T-cell (primary cell): Measurements from ENCODE around the gene PKIG. TPM values are rescaled to one million over a fixed set of nuclear protein-coding genes. Genes with fewer than 3 reads are reported as not detected.
"Not testable (repeated sequence)": the region's sequence is repeated elsewhere in the genome, so short reads cannot be mapped to it uniquely, and the experiment has no call there.

ENCODE experiments used
- ATAC-seq, 4 experiments: fragments of 200-7000 bp in 3 of 4; fragments of 150-1000 bp in 1 of 4; cut with Tn5 transposase; replicated peaks in 1 of 4; 1 replicate in 3 of 4; 2 replicates in 1 of 4; pipeline ENCODE4 v1.10.0; 2021; ENCODE audit warnings: moderate library complexity in 3 of 4, mild to moderate bottlenecking in 2 of 4, moderate number of reproducible peaks in 1 of 4
- CTCF ChIA-PET, 2 donors: fragments of 300-600 bp; sonication (Branson Sonifier 250); formaldehyde crosslinking; loops; one replicate each; lab custom pipeline; 2022; ENCODE audit warnings: antibody characterized with exemption in 2 of 2; lab: Charles Lee
- POLR2A ChIA-PET, 2 donors: fragments of 300-600 bp; sonication (Branson Sonifier 250); formaldehyde crosslinking; loops; one replicate each; lab custom pipeline; 2022; ENCODE audit warnings: antibody characterized with exemption in 2 of 2; lab: Charles Lee
- DNase-seq, 35 experiments: peaks; one replicate each; pipeline versions ENCODE4 v3.0.0 to v3.0.0-alpha.2; 2013 to 2023
- H3K27ac ChIP-seq: one replicate; pipeline ENCODE4 v1.5.1; 2013; ENCODE audit warnings: low read length
- H3K27me3 ChIP-seq, 2 experiments: replicated peaks in 1 of 2; 1 replicate in 1 of 2; 2 replicates in 1 of 2; pipeline versions ENCODE4 v1.6.1 to v1.7.0; 2013; ENCODE audit warnings: low read length in 1 of 2, mixed read lengths in 1 of 2; ENCODE audit not compliant: control insufficient read depth in 2 of 2, insufficient read depth in 2 of 2; ENCODE audit errors: extremely low read depth in 1 of 2
- H3K36me3 ChIP-seq, 2 donors: 1 replicate in 1 of 2; 2 replicates in 1 of 2; pipeline versions ENCODE4 v1.6.1 to v1.7.0; 2013; ENCODE audit warnings: low read length in 1 of 2; ENCODE audit not compliant: control insufficient read depth in 2 of 2, insufficient read depth in 1 of 2; ENCODE audit errors: extremely low read depth in 1 of 2
- H3K4me1 ChIP-seq, 2 experiments: 1 replicate in 1 of 2; 2 replicates in 1 of 2; pipeline versions ENCODE4 v1.6.1 to v1.7.0; 2013; ENCODE audit warnings: low read length in 2 of 2, mixed read lengths in 1 of 2; ENCODE audit not compliant: insufficient read depth in 2 of 2, control insufficient read depth in 1 of 2; ENCODE audit errors: extremely low read depth in 1 of 2
- H3K4me3 ChIP-seq, 2 donors: 1 replicate in 1 of 2; 2 replicates in 1 of 2; pipeline versions ENCODE4 v1.5.1 to v1.7.0; 2013; ENCODE audit warnings: mild to moderate bottlenecking in 2 of 2, low read length in 1 of 2, moderate library complexity in 1 of 2; ENCODE audit not compliant: control insufficient read depth in 1 of 2; ENCODE audit errors: extremely low read depth in 1 of 2
- H3K9me3 ChIP-seq: 2 replicates; pipeline ENCODE4 v1.7.0; 2013
- H3K27ac Mint-ChIP-seq, 2 donors: one replicate each; pipeline ENCODE4 v1.8.0; 2020 to 2021; ENCODE audit warnings: mild to moderate bottlenecking in 2 of 2, mixed read lengths in 2 of 2
- H3K27me3 Mint-ChIP-seq, 2 donors: one replicate each; pipeline ENCODE4 v1.8.0; 2021 to 2022; ENCODE audit warnings: mixed read lengths in 2 of 2
- H3K36me3 Mint-ChIP-seq: one replicate; pipeline ENCODE4 v1.8.0; 2021; ENCODE audit warnings: mixed read lengths
- H3K4me1 Mint-ChIP-seq, 3 donors: one replicate each; pipeline ENCODE4 v1.8.0; 2020 to 2022; ENCODE audit warnings: mixed read lengths in 3 of 3, mild to moderate bottlenecking in 1 of 3
- H3K4me3 Mint-ChIP-seq, 3 donors: one replicate each; pipeline ENCODE4 v1.8.0; 2020 to 2022; ENCODE audit warnings: mild to moderate bottlenecking in 3 of 3, mixed read lengths in 3 of 3, moderate library complexity in 3 of 3
- H3K9me3 Mint-ChIP-seq, 3 donors: one replicate each; pipeline ENCODE4 v1.8.0; 2020 to 2022; ENCODE audit warnings: mixed read lengths in 3 of 3
- WGBS: methylation state at CpG from one replicate; pipeline ENCODE4 v1.1.5; 2013; ENCODE audit warnings: missing lambda C conversion rate; ENCODE audit not compliant: insufficient coverage; 5-methylcytosine and 5-hydroxymethylcytosine counted together
- total RNA-seq, 35 experiments: library from RNA in 6 of 35; stranded (reverse) in 6 of 35; fragments of 120-200 nt in 1 of 35; gene quantifications; one replicate each; pipeline versions ENCODE4 v1.2.1 to v1.2.4 and lab custom pipeline; 2013 to 2026

Gene PKIG
- total RNA-seq, 5 donors from 2014 or later (not counting 1 experiment from before 2014, with no cell fraction given): 2.1 to 7.7 (median 4.7) TPM

GRCh38 chr20:44588321-44588720, 5.9 kb downstream of the PKIG start:
- H3K27me3 Mint-ChIP-seq, H3K4me1 ChIP-seq, H3K9me3 ChIP-seq, H3K4me3 ChIP-seq, H3K4me1 Mint-ChIP-seq, H3K36me3 Mint-ChIP-seq, ATAC-seq, H3K27ac ChIP-seq, CTCF ChIA-PET, H3K27ac Mint-ChIP-seq, H3K4me3 Mint-ChIP-seq, DNase-seq, H3K9me3 Mint-ChIP-seq, H3K36me3 ChIP-seq, H3K27me3 ChIP-seq: not testable (repeated sequence)
- 100% methylated on average over 4 of the region's 9 CpGs for WGBS
- POLR2A ChIA-PET: interaction anchor here in 1 of 2 donors (0.5 kb wide), 1 partner anchor 146 kb away, joined by 3 read pairs; no protein-coding TSS in a partner anchor

GRCh38 chr20:44589537-44589936, 7.2 kb downstream of the PKIG start:
- no peaks in the 10 kb centered on the region for H3K9me3 Mint-ChIP-seq
- CTCF ChIA-PET: interaction anchor here in 1 of 2 donors (0.6 kb wide), 1 partner anchor 26 kb away, joined by 3 read pairs; no protein-coding TSS in a partner anchor
- H3K36me3 ChIP-seq: no peaks in the 10 kb centered on the region
- H3K4me1 Mint-ChIP-seq: peaks cover 0 to 6% (median 0%) of the 10 kb centered on the region in 3 donors
- no CpG with 5 or more reads among the region's 4 CpGs for WGBS
- H3K27ac ChIP-seq: no peak overlapping the region
- H3K27me3 ChIP-seq: peaks cover 0 to 4% of the 10 kb centered on the region in 2 experiments
- no peaks in the 10 kb centered on the region for H3K9me3 ChIP-seq
- DNase-seq: no peak
- H3K27ac Mint-ChIP-seq: no peak overlapping the region
- no peak for ATAC-seq
- no peaks in the 10 kb centered on the region for H3K27me3 Mint-ChIP-seq
- H3K4me3 ChIP-seq: no peak overlapping the region
- no peak overlapping the region for H3K4me3 Mint-ChIP-seq
- H3K4me1 ChIP-seq: no peaks in the 10 kb centered on the region
- peaks cover 4% of the 10 kb centered on the region for H3K36me3 Mint-ChIP-seq
- POLR2A ChIA-PET: no interaction called here

- no peak overlapping the region for H3K4me3 ChIP-seq
- no peaks in the 10 kb centered on the region for H3K27me3 Mint-ChIP-seq
- ChIA-PET POLR2A (interaction anchor here in 1 of 2 donors (0.6 kb wide), 1 partner anchor 677 kb away, joined by 4 read pairs; no protein-coding TSS in a partner anchor), CTCF (no interaction called here)
- peaks cover 0 to 4% of the 10 kb centered on the region in 2 experiments for H3K27me3 ChIP-seq
- H3K36me3 Mint-ChIP-seq: peaks cover 4% of the 10 kb centered on the region
- 90% methylated on average over 6 of the region's 9 CpGs for WGBS
- H3K9me3 Mint-ChIP-seq: no peaks in the 10 kb centered on the region
- H3K4me3 Mint-ChIP-seq: no peak overlapping the region
- H3K4me1 Mint-ChIP-seq: peaks cover 0 to 4% (median 0%) of the 10 kb centered on the region in 3 donors
- DNase-seq (no peak), ATAC-seq (no peak)
- H3K27ac ChIP-seq: no peak overlapping the region
- H3K36me3 ChIP-seq: no peaks in the 10 kb centered on the region
- no peaks in the 10 kb centered on the region for H3K4me1 ChIP-seq
- no peaks in the 10 kb centered on the region for H3K9me3 ChIP-seq
- H3K27ac Mint-ChIP-seq: no peak overlapping the region
Measured at GRCh38 chr20:44590980-44591778, 8.8 kb downstream of the PKIG start.

- no peaks in the 10 kb centered on the region for H3K9me3 ChIP-seq
- H3K9me3 Mint-ChIP-seq: no peaks in the 10 kb centered on the region
- no peaks in the 10 kb centered on the region for H3K27me3 Mint-ChIP-seq
- 62% methylated on average over 3 of the region's 3 CpGs for WGBS
- no peak overlapping the region for H3K4me3 Mint-ChIP-seq
- ChIA-PET CTCF (interaction anchor here in 1 of 2 donors (0.5 kb wide), 1 partner anchor 15 kb away, joined by 3 read pairs; no protein-coding TSS in a partner anchor), POLR2A (interaction anchor here in 1 of 2 donors (0.7 kb wide), 2 partner anchors 403 to 962 kb away, joined by 5 to 6 read pairs; no protein-coding TSS in a partner anchor)
- no peaks in the 10 kb centered on the region for H3K4me1 ChIP-seq
- ATAC-seq (no peak), DNase-seq (no peak)
- H3K27ac Mint-ChIP-seq: no peak overlapping the region
- no peaks in the 10 kb centered on the region for H3K36me3 ChIP-seq
- H3K4me3 ChIP-seq: no peak overlapping the region
- no peak overlapping the region for H3K27ac ChIP-seq
- H3K4me1 Mint-ChIP-seq: peaks cover 0 to 4% (median 0%) of the 10 kb centered on the region in 3 donors
- H3K36me3 Mint-ChIP-seq: peaks cover 4% of the 10 kb centered on the region
- peaks cover 0 to 4% of the 10 kb centered on the region in 2 experiments for H3K27me3 ChIP-seq
Measured at GRCh38 chr20:44592366-44592765, 10.0 kb downstream of the PKIG start.

- no peaks in the 10 kb centered on the region for H3K27me3 Mint-ChIP-seq
Measured at GRCh38 chr20:44593751-44594150, 11.4 kb downstream of the PKIG start.

GRCh38 chr20:44594730-44595129, 12.4 kb downstream of the PKIG start:
- Mint-ChIP-seq H3K27me3 (no peaks in the 10 kb centered on the region), H3K36me3 (peaks cover 4% of the 10 kb centered on the region), H3K9me3 (no peaks in the 10 kb centered on the region), H3K4me1 (peaks cover 14 to 17% (median 16%) of the 10 kb centered on the region in 3 donors), H3K4me3 (no peak overlapping the region), H3K27ac (no peak overlapping the region)
- ChIA-PET CTCF (interaction anchor here in 1 of 2 donors (0.6 kb wide), 1 partner anchor 56 kb away, joined by 4 read pairs; no protein-coding TSS in a partner anchor), POLR2A (interaction anchor here (0.6 kb wide), 2 partner anchors 32 to 90 kb away, joined by 3 to 4 read pairs; no protein-coding TSS in a partner anchor)
- 50% methylated on average over 1 of the region's 1 CpG for WGBS
- Histone ChIP-seq H3K27ac (no peak overlapping the region), H3K36me3 (no peaks in the 10 kb centered on the region), H3K4me1 (peaks cover 11% of the 10 kb centered on the region in 2 experiments), H3K4me3 (no peak overlapping the region), H3K9me3 (no peaks in the 10 kb centered on the region), H3K27me3 (peaks cover 0 to 4% of the 10 kb centered on the region in 2 experiments)
- ATAC-seq (no peak), DNase-seq (no peak)

More at GRCh38 chr20:44593751-44594150, 11.4 kb downstream of the PKIG start:
- no peaks in the 10 kb centered on the region for H3K9me3 ChIP-seq
- peaks cover 10 to 11% (median 10%) of the 10 kb centered on the region in 3 donors for H3K4me1 Mint-ChIP-seq
- H3K27me3 ChIP-seq: peaks cover 0 to 4% of the 10 kb centered on the region in 2 experiments
- H3K9me3 Mint-ChIP-seq: no peaks in the 10 kb centered on the region
- ChIA-PET CTCF (no interaction called here), POLR2A (interaction anchor here in 1 of 2 donors (0.5 kb wide), 1 partner anchor 213 kb away, joined by 8 read pairs; no protein-coding TSS in a partner anchor)
- H3K36me3 ChIP-seq: no peaks in the 10 kb centered on the region
- H3K4me3 Mint-ChIP-seq: no peak overlapping the region
- peaks cover 6 to 9% of the 10 kb centered on the region in 2 experiments for H3K4me1 ChIP-seq
- no peak overlapping the region for H3K27ac ChIP-seq
- peaks cover 4% of the 10 kb centered on the region for H3K36me3 Mint-ChIP-seq
- no peak overlapping the region for H3K4me3 ChIP-seq
- no peak for ATAC-seq
- WGBS: 60% methylated on average over 1 of the region's 2 CpGs
- no peak for DNase-seq
- no peak overlapping the region for H3K27ac Mint-ChIP-seq
